Eye (tissue), 1 donor: ENCODE results near the gene SFMBT2.

ENCODE experiments used
- DNase-seq: peaks from one replicate; pipeline ENCODE4 v3.0.0-alpha.2; 2015

The SFMBT2 gene

DNA sequence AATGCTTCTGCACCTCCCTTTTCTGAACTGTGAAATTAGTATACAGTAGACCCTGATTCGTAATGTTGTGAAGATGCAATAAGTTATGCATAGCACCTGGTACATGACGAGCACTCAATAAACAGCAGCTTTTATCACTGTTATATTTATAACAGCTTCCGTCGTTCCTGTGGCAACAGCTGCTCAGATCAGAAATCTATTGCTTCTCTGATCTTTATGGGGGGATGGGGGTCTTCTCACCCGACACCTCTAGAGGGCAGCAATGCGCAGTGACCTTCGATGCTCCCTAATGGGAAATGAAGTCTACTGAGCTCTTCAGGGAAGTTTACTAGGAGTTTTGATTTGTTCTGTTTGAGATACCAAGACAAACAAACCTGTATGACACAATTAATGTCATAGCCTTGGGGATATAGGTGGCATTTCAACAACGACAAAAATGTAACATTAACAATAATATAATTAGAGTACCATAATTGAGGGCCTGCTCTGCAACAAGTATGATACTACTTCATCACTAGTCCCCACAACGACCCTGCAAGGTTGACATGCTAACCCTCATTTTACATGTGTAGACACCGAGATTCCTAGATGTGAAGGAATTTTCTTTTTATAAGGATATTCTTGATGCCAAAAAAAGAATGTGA lies 289.6 kb downstream of the SFMBT2 start:
- DNase-seq = peak; percentile 87

GRCh38 chr10:7119325-7120015 lies 291.4 kb downstream of the SFMBT2 start:
- DNase-seq = no peak

GRCh38 chr10:7117806-7118674 lies 292.8 kb downstream of the SFMBT2 start:
- DNase-seq = peak; percentile 13

- DNase-seq = no peak
Measured at GRCh38 chr10:7117177-7117799, 293.5 kb downstream of the SFMBT2 start.

DNA sequence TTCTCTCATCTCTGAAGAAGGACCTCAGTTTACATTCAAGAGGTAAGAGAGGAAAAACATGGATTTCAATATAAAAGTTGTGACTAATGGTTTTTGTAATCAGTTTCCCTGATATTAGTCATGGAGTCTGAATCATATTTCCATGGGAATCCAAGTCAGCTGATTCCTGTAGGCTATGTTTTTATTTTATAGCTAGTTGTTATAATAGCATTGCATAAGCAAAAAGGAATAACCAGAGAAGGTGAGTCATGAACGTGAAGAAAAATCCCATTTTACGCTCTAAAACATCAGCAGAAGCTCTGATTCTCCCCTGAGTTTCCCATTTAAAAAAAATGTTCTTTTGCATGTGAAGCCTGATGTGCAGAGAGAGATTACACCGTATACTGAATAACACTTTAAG lies 299.3 kb downstream of the SFMBT2 start:
- DNase-seq = no peak

DNA sequence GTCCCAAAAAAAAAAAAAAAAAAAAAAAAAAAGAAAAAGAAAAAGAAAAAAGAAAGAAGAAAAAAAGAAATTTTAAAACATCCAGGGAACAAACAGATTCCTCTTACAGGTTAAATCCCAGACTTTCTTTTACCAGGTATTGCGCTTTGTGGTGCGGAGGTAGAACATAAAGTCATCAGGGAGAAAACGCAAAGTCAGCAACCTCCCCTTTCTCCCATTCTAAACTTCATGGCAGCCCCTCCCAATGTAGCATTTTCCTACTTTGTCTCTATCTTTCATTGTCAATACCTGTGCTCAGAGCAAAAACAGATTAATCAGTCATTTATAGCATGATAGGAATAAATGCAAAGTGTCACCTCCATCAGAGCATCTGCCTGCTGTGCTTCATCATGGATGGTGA lies 299.7 kb downstream of the SFMBT2 start:
- DNase-seq = no peak
